Activated CD8-positive, alpha-beta T cell treated with anti-CD3 and anti-CD28 coated beads, Interleukin-2, amount 10 ng/mL, durations not matched to agents 7 days and 5 days (primary cell): ENCODE data around the gene MICU1. TPM values are rescaled to one million over a fixed set of nuclear protein-coding genes. Genes with fewer than 3 reads are reported as not detected.

Experiments used
- ATAC-seq: fragments of 150-1000 bp; cut with Tn5 transposase; one replicate; pipeline ENCODE4 v1.10.0; 2021; ENCODE audit warnings: moderate library complexity
- CTCF ChIA-PET: fragments of 350-600 bp; sonication (Branson Sonifier 250); formaldehyde crosslinking; loops from one replicate; lab custom pipeline; 2021; ENCODE audit warnings: antibody characterized with exemption; lab: Charles Lee
- POLR2A ChIA-PET: fragments of 350-600 bp; sonication (Branson Sonifier 250); formaldehyde crosslinking; loops from one replicate; lab custom pipeline; 2021; ENCODE audit warnings: antibody characterized with exemption; lab: Charles Lee
- DNase-seq: peaks from one replicate; pipeline ENCODE4 v3.0.0-alpha.2; 2020
- H3K27ac Mint-ChIP-seq: one replicate; pipeline ENCODE4 v1.8.0; 2021; ENCODE audit warnings: mild to moderate bottlenecking, mixed read lengths
- H3K27me3 Mint-ChIP-seq: one replicate; pipeline ENCODE4 v1.8.0; 2021; ENCODE audit warnings: low read depth, mixed read lengths
- H3K36me3 Mint-ChIP-seq: one replicate; pipeline ENCODE4 v1.8.0; 2021; ENCODE audit warnings: low read depth, mixed read lengths
- H3K4me1 Mint-ChIP-seq: one replicate; pipeline ENCODE4 v1.8.0; 2021; ENCODE audit warnings: low read depth, mixed read lengths
- H3K4me3 Mint-ChIP-seq: one replicate; pipeline ENCODE4 v1.8.0; 2021; ENCODE audit warnings: mild to moderate bottlenecking, mixed read lengths
- H3K9me3 Mint-ChIP-seq: one replicate; pipeline ENCODE4 v1.8.0; 2022; ENCODE audit warnings: mixed read lengths; ENCODE audit not compliant: insufficient read depth
- total RNA-seq, 2 experiments: library from RNA; stranded (reverse); gene quantifications; one replicate each; pipeline ENCODE4 v1.2.3, GENCODE V29; 2021

The MICU1 gene
- total RNA-seq, 2 experiments from 2014 or later: 23.4 to 26.9 TPM

DNA sequence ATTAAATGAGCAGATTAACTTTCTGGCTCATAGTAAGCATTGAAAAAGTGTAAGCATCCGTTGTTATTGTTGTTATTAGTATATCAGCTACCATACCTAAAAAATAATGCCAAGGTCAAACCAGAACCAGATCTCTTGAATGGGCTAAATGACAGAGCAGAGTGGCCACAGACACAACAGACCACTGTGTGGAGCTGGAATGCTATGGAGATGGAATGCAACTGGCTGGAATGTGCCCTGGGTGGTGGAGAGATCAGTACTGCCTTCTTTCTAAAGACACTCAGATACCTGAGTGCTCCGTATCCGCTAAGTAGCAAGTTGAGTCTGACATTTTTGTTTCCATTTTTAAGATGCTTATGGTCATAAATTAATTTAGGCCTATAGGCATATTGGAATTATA lies 250.7 kb downstream of the MICU1 start:
- H3K9me3 Mint-ChIP-seq: no peaks in the 10 kb centered on the region
- ATAC-seq (no peak), DNase-seq (no peak)
- CTCF ChIA-PET: interaction anchor here (0.6 kb wide), 1 partner anchor 227 kb away, joined by 3 read pairs; no protein-coding TSS in a partner anchor
- H3K4me1 Mint-ChIP-seq: peaks cover 20% of the 10 kb centered on the region
- H3K36me3 Mint-ChIP-seq: no peaks in the 10 kb centered on the region
- no peak overlapping the region for H3K4me3 Mint-ChIP-seq
- H3K27ac Mint-ChIP-seq: no peak overlapping the region
- POLR2A ChIA-PET: interaction anchor here (0.5 to 0.7 kb wide), 4 partner anchors 245 to 1135 kb away, joined by 3 to 4 read pairs (median 3); no protein-coding TSS in a partner anchor
- no peaks in the 10 kb centered on the region for H3K27me3 Mint-ChIP-seq

GRCh38 chr10:72370201-72370722 lies 255.6 kb downstream of the MICU1 start:
- Mint-ChIP-seq H3K9me3 (no peaks in the 10 kb centered on the region), H3K27me3 (no peaks in the 10 kb centered on the region), H3K27ac (peak overlapping the region; percentile 80), H3K36me3 (peaks cover 7% of the 10 kb centered on the region), H3K4me1 (peaks cover 23% of the 10 kb centered on the region), H3K4me3 (no peak overlapping the region)
- ATAC-seq: peak; percentile 83
- CTCF ChIA-PET: interaction anchor here (0.7 kb wide), 1 partner anchor 197 kb away, joined by 3 read pairs; no protein-coding TSS in a partner anchor
- peak; percentile 52 for DNase-seq
- POLR2A ChIA-PET: no interaction called here

GRCh38 chr10:72367301-72367960 lies 258.4 kb downstream of the MICU1 start:
- Mint-ChIP-seq H3K36me3 (peaks cover 9% of the 10 kb centered on the region), H3K27ac (no peak overlapping the region), H3K27me3 (no peaks in the 10 kb centered on the region), H3K9me3 (no peaks in the 10 kb centered on the region), H3K4me3 (no peak overlapping the region), H3K4me1 (peaks cover 35% of the 10 kb centered on the region)
- ChIA-PET POLR2A (interaction anchor here (1.2 kb wide), 1 partner anchor 801 kb away, joined by 3 read pairs; no protein-coding TSS in a partner anchor), CTCF (interaction anchor here (0.8 kb wide), 1 partner anchor 467 kb away, joined by 3 read pairs; no protein-coding TSS in a partner anchor)
- DNase-seq (no peak), ATAC-seq (no peak)

DNA sequence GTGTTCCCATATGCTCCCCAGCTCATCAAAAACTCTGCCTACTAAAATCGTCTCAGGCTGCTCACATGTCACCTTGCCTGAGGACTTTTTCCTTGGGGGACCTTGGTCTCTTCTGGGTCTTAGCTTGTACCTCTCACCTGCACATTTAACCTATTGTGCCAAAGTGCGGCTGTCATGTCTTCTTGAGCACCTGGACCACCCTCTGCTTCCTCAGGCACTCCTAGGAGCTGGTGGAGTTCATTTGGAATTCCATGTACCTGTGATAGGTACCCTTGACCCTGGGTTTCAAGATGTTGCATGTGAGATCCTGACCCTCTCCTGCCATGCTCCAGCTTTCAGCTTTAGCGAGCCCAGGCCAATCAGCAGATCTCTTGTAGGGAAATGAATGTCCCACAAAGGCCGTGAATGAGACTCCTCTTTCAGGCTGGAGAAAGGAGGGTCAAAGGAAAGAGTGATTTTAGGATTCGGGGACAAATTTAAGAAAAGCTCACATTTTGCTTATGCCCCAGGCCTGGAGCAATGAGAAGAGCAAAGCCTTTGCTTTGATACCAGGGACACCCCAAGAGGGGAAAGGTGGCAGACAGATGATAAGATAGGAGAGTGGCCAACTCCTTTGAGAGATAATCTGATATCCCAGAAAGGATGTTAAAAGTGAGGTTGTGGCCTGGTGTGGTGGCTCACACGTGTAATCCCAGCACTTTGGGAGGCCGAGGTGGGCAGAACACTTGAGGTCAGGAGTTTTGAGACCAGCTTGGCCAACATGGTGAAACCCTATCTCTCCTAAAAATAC lies 260.6 kb downstream of the MICU1 start:
- Mint-ChIP-seq H3K36me3 (peaks cover 9% of the 10 kb centered on the region), H3K4me1 (peaks cover 30% of the 10 kb centered on the region), H3K9me3 (no peaks in the 10 kb centered on the region), H3K27ac (peak overlapping the region; percentile 73), H3K4me3 (no peak overlapping the region), H3K27me3 (peaks cover 8% of the 10 kb centered on the region)
- DNase-seq (no peak), ATAC-seq (no peak)
- ChIA-PET POLR2A (interaction anchor here (1.0 to 1.7 kb wide), 2 partner anchors 13 to 469 kb away, joined by 3 to 5 read pairs; no protein-coding TSS in a partner anchor), CTCF (interaction anchor here (0.7 to 6.3 kb wide), 21 partner anchors 10 to 731 kb away, joined by 3 to 98 read pairs (median 4); partner anchors contain the start of genes DNAJB12, MCU and P4HA1)

DNA sequence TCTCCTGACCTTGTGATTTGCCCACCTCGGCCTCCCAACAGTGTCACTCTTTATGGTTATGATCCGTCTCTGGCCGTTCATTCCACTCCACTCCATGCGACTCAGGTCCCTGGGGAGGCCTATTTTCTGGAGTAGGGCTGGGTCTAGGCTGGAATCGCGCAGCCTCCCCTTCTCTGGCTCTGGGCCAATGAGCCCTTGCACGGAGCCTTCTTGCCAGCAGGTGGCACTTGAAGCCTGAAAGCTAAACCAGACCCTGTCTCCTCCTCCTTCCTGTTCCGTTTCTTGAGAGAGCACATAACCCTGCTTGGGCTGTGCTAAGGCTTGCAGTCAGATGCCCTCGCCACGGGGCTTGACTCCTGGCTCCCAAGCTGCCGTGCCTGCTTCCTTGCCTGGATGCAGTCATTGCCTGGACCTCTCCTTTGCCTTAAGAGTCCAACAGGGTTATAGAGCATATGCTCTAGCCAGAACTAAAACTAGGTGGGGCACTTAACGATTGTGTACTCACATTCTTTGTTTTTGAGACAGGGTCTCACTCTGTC lies 261.6 kb downstream of the MICU1 start:
- Mint-ChIP-seq H3K4me1 (peaks cover 21% of the 10 kb centered on the region), H3K27me3 (peaks cover 9% of the 10 kb centered on the region), H3K27ac (peak overlapping the region; percentile 73), H3K9me3 (no peaks in the 10 kb centered on the region), H3K36me3 (peaks cover 8% of the 10 kb centered on the region), H3K4me3 (no peak overlapping the region)
- ATAC-seq: peak; percentile 100
- ChIA-PET POLR2A (interaction anchor here (1.0 to 1.7 kb wide), 2 partner anchors 12 to 470 kb away, joined by 3 to 5 read pairs; no protein-coding TSS in a partner anchor), CTCF (interaction anchor here (0.7 to 6.3 kb wide), 23 partner anchors 9 to 732 kb away, joined by 3 to 98 read pairs (median 4); partner anchors contain the start of genes DNAJB12, MCU and P4HA1)
- DNase-seq: peak; percentile 92

GRCh38 chr10:72356987-72357386 lies 268.9 kb downstream of the MICU1 start:
- POLR2A ChIA-PET: no interaction called here
- no peak overlapping the region for H3K27ac Mint-ChIP-seq

DNA sequence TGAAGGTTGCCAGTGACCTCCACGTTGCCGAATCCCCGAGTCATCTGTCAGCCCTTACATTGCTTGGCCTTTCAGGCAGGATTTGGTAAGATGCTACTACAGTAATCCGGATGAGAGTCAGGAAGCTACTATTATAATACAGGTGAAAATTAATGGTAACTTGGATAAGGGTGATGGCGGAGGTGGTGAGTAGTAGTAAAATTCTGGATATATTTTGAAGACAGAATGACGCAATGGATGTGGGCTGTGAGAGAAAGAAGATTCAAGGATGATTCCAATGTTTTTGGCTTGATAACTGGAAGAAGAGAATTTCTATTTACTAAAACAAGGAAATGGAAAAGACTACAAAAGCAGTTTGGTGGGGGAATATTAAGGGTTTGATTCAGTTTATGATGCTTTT lies 269.8 kb downstream of the MICU1 start:
- CTCF ChIA-PET: no interaction called here
- no peak overlapping the region for H3K27ac Mint-ChIP-seq

More at GRCh38 chr10:72356987-72357386, 268.9 kb downstream of the MICU1 start:
- DNase-seq (no peak), ATAC-seq (no peak)
- H3K4me3 Mint-ChIP-seq: no peak overlapping the region
- peaks cover 28% of the 10 kb centered on the region for H3K4me1 Mint-ChIP-seq
- CTCF ChIA-PET: interaction anchor here (0.6 kb wide), 1 partner anchor 20 kb away, joined by 3 read pairs; no protein-coding TSS in a partner anchor
- H3K9me3 Mint-ChIP-seq: no peaks in the 10 kb centered on the region
- H3K36me3 Mint-ChIP-seq: peaks cover 8% of the 10 kb centered on the region
- H3K27me3 Mint-ChIP-seq: peaks cover 9% of the 10 kb centered on the region

DNA sequence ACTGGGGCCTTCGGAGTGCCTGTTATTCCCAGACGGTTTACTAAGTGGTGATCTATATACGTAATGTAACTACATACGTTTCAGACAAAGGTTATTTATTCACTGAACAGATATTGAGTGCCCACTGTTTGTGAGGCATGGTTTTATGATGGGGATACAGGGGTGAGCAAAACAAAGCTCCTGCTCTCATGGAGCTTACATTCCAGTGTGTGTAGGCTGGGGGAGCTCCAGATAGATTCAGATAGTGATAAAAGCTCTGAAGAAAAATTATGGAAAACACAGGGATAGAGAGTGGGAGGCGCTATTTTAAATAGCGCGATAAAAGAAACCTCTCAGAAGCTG lies 270.7 kb downstream of the MICU1 start:
- Mint-ChIP-seq H3K4me1 (peaks cover 31% of the 10 kb centered on the region), H3K9me3 (no peaks in the 10 kb centered on the region)

More for the DNA sequence above, 269.8 kb downstream of the MICU1 start:
- ATAC-seq (no peak), DNase-seq (no peak)
- Mint-ChIP-seq H3K9me3 (no peaks in the 10 kb centered on the region), H3K27me3 (peaks cover 8% of the 10 kb centered on the region), H3K4me1 (peaks cover 31% of the 10 kb centered on the region), H3K4me3 (no peak overlapping the region), H3K36me3 (peaks cover 11% of the 10 kb centered on the region)
- POLR2A ChIA-PET: no interaction called here

DNA sequence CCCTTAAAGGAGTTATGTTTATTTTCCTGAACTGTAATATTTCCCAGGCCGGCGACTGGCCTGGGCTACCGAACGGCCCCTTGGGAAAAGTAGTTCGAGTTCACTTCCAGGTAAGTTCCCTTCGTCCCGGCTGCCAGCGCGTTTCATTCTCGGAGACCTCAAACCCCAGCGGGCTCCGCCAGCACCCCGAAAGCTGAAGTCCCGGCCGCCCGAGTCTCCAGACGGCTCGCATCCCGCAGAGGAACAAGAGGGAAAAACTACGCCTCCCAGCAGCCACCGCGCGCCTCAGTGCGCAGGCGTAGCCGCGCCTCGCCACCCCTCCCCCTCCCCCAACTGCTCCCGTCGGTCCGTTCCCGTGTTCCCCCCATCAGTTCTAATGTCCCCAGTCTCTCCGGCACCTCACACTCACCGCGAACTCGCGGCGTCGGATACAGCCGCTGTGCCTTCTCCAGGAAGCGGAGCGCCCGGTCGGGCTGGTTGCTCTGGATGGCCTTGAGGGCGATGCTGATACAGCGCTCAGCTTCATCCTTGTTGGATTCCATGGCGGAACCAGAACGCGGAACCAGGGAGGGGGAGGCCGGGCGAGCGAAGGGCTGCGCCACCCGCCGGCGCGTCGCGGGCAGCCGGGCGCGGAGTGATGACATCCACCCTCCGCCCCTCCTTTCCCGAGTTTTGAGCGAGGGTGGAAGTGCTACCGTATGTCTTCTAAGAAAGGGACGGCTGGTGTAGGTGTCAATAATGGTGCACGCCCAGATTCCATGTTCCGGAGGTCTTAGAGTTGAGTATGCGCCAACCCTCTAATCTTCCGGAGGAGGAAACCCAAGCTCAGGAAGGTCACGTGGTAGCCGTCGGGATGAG lies 271.3 kb downstream of the MICU1 start, which contains the start of gene DNAJB12:
Gene DNAJB12, minus strand, starts transcription at position 564 of the 858 bp plus-strand sequence. Its CDS starts 22 bp downstream, at position 542.
- ChIA-PET CTCF (interaction anchor here (0.7 to 1.5 kb wide), 7 partner anchors 9 to 306 kb away, joined by 3 to 8 read pairs (median 4); no protein-coding TSS in a partner anchor), POLR2A (interaction anchor here (0.6 to 1.5 kb wide), 8 partner anchors 10 to 296 kb away, joined by 3 to 7 read pairs (median 4); partner anchors contain the start of gene ASCC1)
- peak within 1 kb of the TSS; percentile 96 for H3K4me3 Mint-ChIP-seq
- H3K9me3 Mint-ChIP-seq: no peaks in the 10 kb centered on the region
- H3K27ac Mint-ChIP-seq: peak within 1 kb of the TSS; percentile 97
- peaks cover 31% of the 10 kb centered on the region for H3K4me1 Mint-ChIP-seq
- H3K27me3 Mint-ChIP-seq: no peaks in the 10 kb centered on the region
- peak; percentile 92 for DNase-seq
- peak; percentile 86 for ATAC-seq
- peaks cover 19% of the 10 kb centered on the region for H3K36me3 Mint-ChIP-seq

More for the DNA sequence above, 270.7 kb downstream of the MICU1 start:
- no peaks in the 10 kb centered on the region for H3K27me3 Mint-ChIP-seq
- no peak for ATAC-seq
- peak overlapping the region; percentile 96 for H3K4me3 Mint-ChIP-seq
- H3K36me3 Mint-ChIP-seq: peaks cover 17% of the 10 kb centered on the region
- CTCF ChIA-PET: interaction anchor here (1.0 to 1.5 kb wide), 4 partner anchors 9 to 306 kb away, joined by 3 to 8 read pairs (median 6); no protein-coding TSS in a partner anchor
- POLR2A ChIA-PET: interaction anchor here (0.8 to 1.5 kb wide), 5 partner anchors 11 to 108 kb away, joined by 3 to 7 read pairs (median 4); no protein-coding TSS in a partner anchor
- H3K27ac Mint-ChIP-seq: peak overlapping the region; percentile 97
- DNase-seq: no peak

GRCh38 chr10:72353965-72354355 lies 271.9 kb downstream of the MICU1 start:
- no peaks in the 10 kb centered on the region for H3K9me3 Mint-ChIP-seq
- no peaks in the 10 kb centered on the region for H3K27me3 Mint-ChIP-seq
- peak overlapping the region; percentile 97 for H3K27ac Mint-ChIP-seq
- ChIA-PET POLR2A (interaction anchor here (1.1 to 1.4 kb wide), 2 partner anchors 12 to 137 kb away, joined by 3 to 4 read pairs; partner anchors contain the start of gene ASCC1), CTCF (interaction anchor here (0.8 to 1.5 kb wide), 5 partner anchors 9 to 305 kb away, joined by 3 to 6 read pairs (median 4); no protein-coding TSS in a partner anchor)
- ATAC-seq: no peak
- H3K4me3 Mint-ChIP-seq: peak overlapping the region; percentile 96
- peaks cover 32% of the 10 kb centered on the region for H3K4me1 Mint-ChIP-seq
- peaks cover 22% of the 10 kb centered on the region for H3K36me3 Mint-ChIP-seq
- DNase-seq: no peak
